ENCODE measurements around the gene TBC1D7.

TBC1D7 gene

DNA sequence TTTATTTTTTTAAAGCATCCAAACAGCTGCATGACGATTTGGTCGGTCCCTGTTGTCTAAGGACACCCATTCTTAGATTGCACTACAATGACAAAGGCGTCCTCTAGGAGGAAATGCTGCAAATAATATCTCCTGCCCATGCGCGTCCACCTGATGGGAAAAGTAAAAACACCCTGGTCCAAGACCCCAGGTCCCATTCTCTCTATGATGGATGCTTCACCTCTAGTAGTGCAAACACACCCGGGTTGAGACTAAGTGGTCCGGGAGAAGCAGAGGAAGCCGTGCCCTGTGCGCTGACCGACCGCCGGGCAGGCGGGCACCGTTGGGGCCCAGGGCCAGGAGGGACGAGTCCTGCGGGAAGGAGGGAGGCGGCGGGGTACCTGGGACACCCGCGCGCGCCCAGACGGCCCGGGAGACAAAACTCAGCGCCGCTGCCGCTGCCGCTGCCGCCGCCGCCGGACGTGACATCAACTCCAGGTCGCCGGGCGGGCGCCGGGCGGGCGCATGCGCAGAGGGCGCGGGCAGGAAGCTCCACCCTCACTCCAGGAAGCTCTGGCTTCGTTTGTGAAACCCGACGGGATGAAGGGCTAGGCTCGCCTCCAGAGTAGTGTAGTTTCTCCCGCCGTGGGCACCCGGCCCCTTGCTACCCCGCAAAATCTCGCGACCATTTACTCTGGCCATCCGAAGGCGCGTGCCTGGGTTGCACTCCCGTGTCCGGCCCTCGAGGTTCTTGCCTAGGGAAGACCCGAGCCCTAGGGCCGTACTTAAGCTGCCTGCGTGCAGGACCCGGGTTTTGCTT is at the start of gene TBC1D7:
Gene TBC1D7, minus strand, starts transcription at position 462 of the 799 bp plus-strand sequence. CDS start 1,639 bp downstream, outside the sequence.
- DNase-seq: peak; percentile 96

- DNase-seq: no peak
These were observed 48.9 kb upstream of the TBC1D7 start for GRCh38 chr6:13377054-13377758.

- no peak for DNase-seq
These were observed 47.1 kb upstream of the TBC1D7 start for GRCh38 chr6:13375360-13375878.

- DNase-seq: no peak
These were observed 45.6 kb upstream of the TBC1D7 start for GRCh38 chr6:13373919-13374318.

DNA sequence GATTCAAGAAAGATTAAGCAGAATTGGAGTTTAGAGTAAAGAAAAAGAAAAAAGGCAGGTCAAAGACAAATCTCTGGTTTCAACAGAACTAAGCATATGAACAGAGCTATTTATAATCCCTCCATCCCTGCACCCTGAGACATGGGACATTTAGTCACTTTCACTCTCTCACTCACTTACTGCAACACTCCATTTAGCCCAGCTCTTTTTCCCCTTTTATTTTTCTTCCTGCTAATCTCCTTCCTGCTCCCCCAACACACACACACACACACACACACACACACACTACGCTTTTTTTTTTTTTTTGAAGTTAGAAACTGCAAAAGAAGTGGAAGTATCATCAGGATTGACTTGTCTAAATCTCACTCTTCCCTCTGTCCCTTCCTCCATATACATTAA is 45.1 kb upstream of the TBC1D7 start:
- peak; percentile 40 for DNase-seq

DNA sequence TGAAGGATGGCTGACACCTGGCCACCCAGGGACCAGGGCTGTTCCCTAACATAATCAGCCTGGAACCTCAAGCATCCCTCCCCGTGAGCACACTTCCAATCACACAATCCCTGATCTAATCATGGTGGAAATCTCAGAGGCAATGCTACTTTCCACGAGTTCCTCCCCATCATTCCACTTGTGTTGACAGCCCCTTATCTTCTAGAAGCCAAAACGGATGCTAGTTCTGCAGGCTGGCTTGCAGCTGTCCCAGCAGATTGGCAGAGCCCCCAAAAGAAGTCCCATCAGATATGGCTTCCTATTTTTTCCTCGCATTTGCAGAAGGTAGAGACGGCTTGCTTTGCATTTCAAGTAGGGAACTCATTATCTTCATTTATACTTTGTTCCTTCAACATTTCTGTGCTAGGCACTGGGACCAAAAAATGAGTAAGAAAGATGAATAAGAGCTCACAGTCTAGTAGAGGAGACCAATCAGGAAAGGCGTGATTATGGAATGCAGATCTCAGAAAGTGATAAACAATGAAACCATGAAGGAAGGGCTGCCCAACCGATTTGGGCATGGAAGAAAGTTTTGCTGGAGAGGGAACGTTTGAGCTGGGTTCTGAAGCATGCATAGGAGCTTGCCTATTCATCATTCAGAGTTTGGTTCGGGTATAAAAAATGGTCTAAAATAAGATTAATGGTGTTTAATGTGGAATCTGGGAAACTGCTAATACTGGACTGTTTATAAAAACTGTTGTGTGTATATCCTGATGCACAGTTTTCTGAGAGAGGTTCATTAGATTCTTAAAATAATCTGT is 44.6 kb upstream of the TBC1D7 start:
- DNase-seq: no peak

DNA sequence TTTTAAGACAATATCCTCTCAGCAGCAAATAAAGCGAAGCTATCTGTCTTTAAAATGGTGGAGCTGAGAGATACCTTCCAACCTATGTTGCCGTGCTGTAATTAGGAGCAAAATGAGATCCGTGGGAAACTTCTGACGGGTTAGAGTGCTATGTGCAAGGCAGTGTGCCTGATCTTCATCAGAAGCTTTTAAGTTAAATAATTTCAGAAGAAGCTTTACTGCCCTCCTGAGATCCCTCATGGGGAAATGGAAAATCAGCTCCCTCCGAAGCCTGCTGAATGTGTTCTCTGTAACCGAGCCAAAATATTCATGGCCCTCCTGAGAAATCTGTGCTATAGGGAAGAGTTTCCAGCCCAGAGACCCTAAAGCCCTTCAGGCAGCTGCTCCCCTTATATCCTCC is 43.7 kb upstream of the TBC1D7 start:
- no peak for DNase-seq

DNA sequence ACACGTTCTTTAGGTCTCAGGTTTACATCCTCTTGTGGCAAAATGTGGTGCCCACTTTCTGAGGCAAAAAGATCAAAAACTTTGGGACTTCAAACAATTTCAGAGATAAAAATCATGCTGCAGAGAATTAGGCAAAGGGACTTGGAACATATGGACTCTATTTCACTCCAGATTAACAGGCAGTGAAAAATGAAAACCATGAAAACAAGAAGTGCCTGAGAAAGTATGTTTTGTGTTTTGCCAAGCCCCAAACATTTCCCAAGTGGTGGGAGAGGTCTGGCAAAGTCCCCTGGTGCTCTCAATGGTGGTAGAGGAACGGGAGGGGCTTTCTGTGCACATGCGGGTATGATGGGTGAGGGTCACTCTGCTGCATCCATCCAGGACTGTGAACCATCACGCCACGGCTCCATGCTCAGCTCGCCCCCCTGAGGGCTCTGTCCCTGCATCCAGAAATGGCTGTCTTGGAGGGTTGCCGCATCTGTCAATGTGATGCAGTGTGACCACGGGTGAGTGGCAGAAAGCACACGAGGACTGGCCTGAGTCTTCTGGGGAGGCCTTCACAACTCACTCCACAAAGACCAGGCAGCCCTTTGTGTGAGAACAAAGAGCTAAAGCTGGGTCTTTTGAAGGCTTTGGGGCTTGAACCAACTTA is 43.2 kb upstream of the TBC1D7 start:
- DNase-seq: no peak

DNA sequence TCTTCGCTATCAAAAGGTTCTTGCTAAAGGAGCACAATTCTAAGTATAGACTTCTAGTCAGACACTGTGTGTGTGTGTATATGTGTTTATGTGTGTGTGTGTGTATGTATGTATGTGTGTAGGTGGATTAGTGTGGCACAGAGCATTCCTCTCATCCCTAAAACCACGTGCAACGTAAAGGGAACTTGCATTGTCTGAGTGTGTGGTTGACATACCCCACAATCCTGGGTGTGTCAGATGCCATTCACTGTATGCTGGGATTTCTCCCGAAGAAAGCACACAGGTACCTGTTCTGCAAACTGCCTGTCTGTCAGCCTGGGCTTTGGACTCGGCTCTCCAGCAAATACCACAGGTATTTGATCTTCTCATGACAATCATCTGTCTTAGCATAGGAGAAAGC is 42.3 kb upstream of the TBC1D7 start:
- no peak for DNase-seq

- no peak for DNase-seq
These were observed 41.3 kb upstream of the TBC1D7 start for GRCh38 chr6:13369591-13369990.

GRCh38 chr6:13368731-13369115 is 40.4 kb upstream of the TBC1D7 start:
- no peak for DNase-seq

DNA sequence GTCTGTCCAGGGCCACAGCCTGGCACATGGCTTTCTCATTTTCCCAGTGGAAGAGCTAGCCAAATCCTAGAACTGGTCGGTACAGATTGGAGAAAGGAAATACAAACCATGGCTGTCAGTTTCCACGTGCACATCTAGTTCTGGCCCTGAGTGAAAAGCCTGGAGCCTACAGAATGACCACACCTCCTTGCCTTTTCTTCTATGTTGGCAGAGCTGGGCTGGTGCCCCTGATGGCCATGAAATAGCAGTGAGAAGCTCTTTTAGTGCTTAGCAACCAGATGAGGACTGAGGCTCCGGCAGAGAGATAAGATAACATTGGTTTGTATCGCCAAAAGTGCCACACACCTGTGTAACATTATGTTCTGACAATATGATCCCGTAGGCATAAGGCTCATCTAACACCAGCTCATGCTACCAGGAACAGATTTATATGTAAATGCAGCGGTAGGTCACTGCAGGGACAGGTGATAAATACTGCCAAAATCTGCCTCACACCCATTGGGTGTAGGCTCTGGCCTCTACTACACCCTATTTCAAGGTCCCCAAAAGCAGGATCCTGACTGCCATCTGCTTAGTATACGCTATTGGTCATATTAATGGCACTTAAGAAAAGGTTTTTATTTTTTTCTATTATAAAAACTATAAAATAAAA is 39.9 kb upstream of the TBC1D7 start:
- no peak for DNase-seq

GRCh38 chr6:13367396-13367795 is 39.1 kb upstream of the TBC1D7 start:
- DNase-seq: no peak

GRCh38 chr6:13365320-13365719 is 37.0 kb upstream of the TBC1D7 start:
- no peak for DNase-seq

- no peak for DNase-seq
These were observed 36.5 kb upstream of the TBC1D7 start for GRCh38 chr6:13364842-13365241.

DNA sequence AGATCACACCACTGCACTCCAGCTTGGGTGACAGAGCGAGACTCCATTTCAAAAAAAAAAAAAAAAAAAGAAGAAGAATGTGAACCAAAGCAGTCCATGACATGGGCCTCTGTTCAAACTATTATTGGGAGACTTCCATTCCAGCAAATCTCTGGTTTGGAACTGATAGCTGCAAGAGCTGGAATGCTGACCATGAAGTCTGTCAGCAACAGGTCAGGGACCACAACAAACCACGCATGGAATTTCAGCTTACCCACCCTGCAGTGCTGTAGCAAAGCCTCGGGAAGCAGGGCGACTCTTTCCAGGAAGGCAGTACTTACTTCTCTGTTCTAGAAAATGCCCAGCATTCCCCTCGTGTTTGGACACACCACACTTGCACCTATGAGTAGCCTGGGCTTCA is 34.1 kb upstream of the TBC1D7 start:
- DNase-seq: no peak

GRCh38 chr6:13360671-13361540 is 32.6 kb upstream of the TBC1D7 start:
- DNase-seq: peak; percentile 96

DNA sequence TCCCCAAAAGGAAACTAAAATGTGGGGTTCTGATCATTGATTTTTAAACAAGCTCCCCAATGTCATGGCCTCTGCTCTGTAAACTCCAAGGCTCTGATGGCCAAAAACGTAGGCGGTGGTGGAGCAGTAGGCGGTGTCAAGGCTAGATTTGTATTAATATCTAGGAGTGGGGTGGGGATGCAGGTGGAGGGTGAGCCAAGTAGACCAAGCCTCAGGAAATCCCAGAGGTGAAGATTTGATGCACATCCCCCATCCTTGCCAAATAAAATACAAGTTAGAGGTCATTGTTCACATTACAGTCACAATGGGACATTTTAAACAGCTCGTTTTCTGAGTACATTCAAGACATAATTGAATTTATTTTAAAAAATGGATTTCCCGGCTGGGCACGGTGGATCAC is 30.9 kb upstream of the TBC1D7 start:
- DNase-seq: no peak

DNA sequence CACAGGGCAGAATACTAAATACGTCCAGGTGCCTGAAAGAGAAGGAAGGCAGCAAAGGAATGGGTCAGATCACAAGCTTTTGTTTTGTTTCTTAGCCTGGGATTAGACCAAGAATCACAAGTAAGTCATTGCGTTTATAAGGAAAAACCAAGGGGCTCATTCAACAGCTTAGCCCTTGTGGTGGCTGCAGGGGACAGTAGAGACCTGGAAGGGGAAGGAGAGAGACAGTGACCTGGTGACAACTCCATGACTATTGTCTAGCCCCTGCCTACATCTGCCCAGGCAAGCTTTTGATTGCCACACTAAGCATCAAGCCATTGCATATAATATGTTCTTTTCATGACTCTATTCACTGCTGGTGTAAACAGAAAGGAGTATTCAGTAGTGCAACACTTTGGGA is 30.2 kb upstream of the TBC1D7 start:
- DNase-seq: peak; percentile 38

GRCh38 chr6:13357551-13358075 is 29.3 kb upstream of the TBC1D7 start:
- peak; percentile 33 for DNase-seq
